Parietal lobe (tissue), 1 donor: Measurements from ENCODE around the gene FOXD4L6. TPM values are rescaled to one million over a fixed set of nuclear protein-coding genes. Genes with fewer than 3 reads are reported as not detected.

ENCODE experiments used
- total RNA-seq: library from RNA; depleted of rRNA; stranded (reverse); fragments of >200 nt; gene quantifications from one replicate; pipeline ENCODE4 v1.2.3, GENCODE V29; 2014

The FOXD4L6 gene
- 1.3 TPM for total RNA-seq

GRCh38 chr9:41128581-41128980, at the start of gene FOXD4L6:
FOXD4L6 (minus strand) TSS chr9:41128681; CDS start chr9:41128383, 298 bp downstream.

Other genes with a start within 250 kb of the FOXD4L6 start
- 33.8 TPM for gene ZNG1F, start 60.6 kb upstream of the FOXD4L6 start, total RNA-seq